ENCODE results near the gene COP1. TPM values are rescaled to one million over a fixed set of nuclear protein-coding genes. Genes with fewer than 3 reads are reported as not detected.

The COP1 gene
- total and polyA plus RNA-seq, 10 of the 15 experiments (the other 5 are each of a cell fraction or from before 2014, with no cell fraction given): 17.7 to 49.9 (median 38.7) TPM

- no peak for DNase-seq (ENCODE audit: low read depth, low spot score)
- no peaks in the 10 kb centered on the region for H3K79me2 ChIP-seq (ENCODE audit: control insufficient read depth, insufficient read depth, low read length)
- no TSS peak for BruUV-seq (replicated peaks)
- in situ Hi-C loops (cut with MboI): no loop called here
- H3K27me3 ChIP-seq (replicated peaks in 1 of 2; ENCODE audit: control insufficient read depth in 2 of 2, insufficient read depth in 2 of 2, low read length in 1 of 2): no peaks in the 10 kb centered on the region
- no peak for FAIRE-seq
- H4K20me1 ChIP-seq (ENCODE audit: control insufficient read depth, insufficient read depth): no peaks in the 10 kb centered on the region
- H2AFZ ChIP-seq (ENCODE audit: control insufficient read depth, low read depth, low read length): no peak overlapping the region
- peaks cover 7% of the 10 kb centered on the region; the same call in 2 of the 3 replicates for H3K9me3 ChIP-seq (replicated peaks; ENCODE audit: control insufficient read depth, insufficient read depth, low read length)
- no peak for TF ChIP-seq FOXK2 (IDR thresholded peaks at IDR 0.05)
- no peak for TF ChIP-seq TCF3 (IDR thresholded peaks at IDR 0.05; ENCODE audit: borderline replicate concordance, insufficient read depth, low read depth, low read length)
- TF ChIP-seq NR2C2 (IDR thresholded peaks at IDR 0.05; ENCODE audit: borderline replicate concordance, control insufficient read depth, insufficient read length, low read depth): no peak
- no peak overlapping the region for H3K9ac ChIP-seq (ENCODE audit: control insufficient read depth, insufficient read depth, low read length)
- H3K27ac ChIP-seq (ENCODE audit: control insufficient read depth, insufficient read depth): no peak overlapping the region
- no peak overlapping the region for H3K4me2 ChIP-seq (ENCODE audit: control insufficient read depth, insufficient read depth)
- ChIA-PET CTCF (interaction anchor here (0.6 to 2.2 kb wide), 8 partner anchors 11 to 187 kb away, joined by 3 to 6 read pairs (median 3); no protein-coding TSS in a partner anchor), POLR2A (no interaction called here), SMC1A (ENCODE audit: uncharacterized antibody, unreplicated experiment) (interaction anchor here (1.1 to 1.5 kb wide), 2 partner anchors 11 to 89 kb away, joined by 3 to 4 read pairs; partner anchors contain the start of gene COP1), RAD21 (ENCODE audit: unreplicated experiment) (no interaction called here)
- ATAC-seq: no peak
- H3K4me1 ChIP-seq (ENCODE audit: control insufficient read depth, insufficient read depth, low read length): no peaks in the 10 kb centered on the region
- intact Hi-C loops (cut with micrococcal nuclease; ENCODE audit: unreplicated experiment): loop anchor here (2.0 to 10.0 kb wide), 2 partner anchors 88 to 346 kb away; partner anchors contain the start of genes COP1 and PAPPA2
- H3K4me3 ChIP-seq: no peak overlapping the region
- peaks cover 0 to 11% of the 10 kb centered on the region in 2 experiments; a peak in 1 of 4 replicates for H3K36me3 ChIP-seq (ENCODE audit: control insufficient read depth in 2 of 2, insufficient read depth in 2 of 2, low read length in 1 of 2)
Observed at GRCh38 chr1:176118985-176119384, 88.1 kb downstream of the COP1 start.

- in situ Hi-C loops (cut with MboI) (no loop called here), intact Hi-C loops (cut with micrococcal nuclease; ENCODE audit: unreplicated experiment) (loop anchor here (10.0 kb wide), 1 partner anchor 353 kb away; the partner anchor contains the start of gene PAPPA2)
- no TSS peak for BruUV-seq (replicated peaks)
- RAD21 ChIA-PET (ENCODE audit: unreplicated experiment): interaction anchor here (0.7 kb wide), 1 partner anchor 772 kb away, joined by 4 read pairs; no protein-coding TSS in a partner anchor
- no peak for FAIRE-seq
- H3K36me3 ChIP-seq (ENCODE audit: control insufficient read depth in 2 of 2, insufficient read depth in 2 of 2, low read length in 1 of 2): peaks cover 0 to 11% of the 10 kb centered on the region in 2 experiments; a peak in 1 of 4 replicates
- DNase-seq (ENCODE audit: low read depth, low spot score): no peak
- no peak overlapping the region for H2AFZ ChIP-seq (ENCODE audit: control insufficient read depth, low read depth, low read length)
- SMC1A ChIA-PET (ENCODE audit: uncharacterized antibody, unreplicated experiment): no interaction called here
- no peak overlapping the region for H3K9ac ChIP-seq (ENCODE audit: control insufficient read depth, insufficient read depth, low read length)
- no peak overlapping the region for H3K4me3 ChIP-seq
- CTCF ChIA-PET: interaction anchor here (0.6 kb wide), 1 partner anchor 39 kb away, joined by 3 read pairs; no protein-coding TSS in a partner anchor
- POLR2A ChIA-PET: no interaction called here
- no peaks in the 10 kb centered on the region for H3K79me2 ChIP-seq (ENCODE audit: control insufficient read depth, insufficient read depth, low read length)
- H3K9me3 ChIP-seq (replicated peaks; ENCODE audit: control insufficient read depth, insufficient read depth, low read length): no peaks in the 10 kb centered on the region
- H3K4me1 ChIP-seq (ENCODE audit: control insufficient read depth, insufficient read depth, low read length): no peaks in the 10 kb centered on the region
- H3K27me3 ChIP-seq (replicated peaks in 1 of 2; ENCODE audit: control insufficient read depth in 2 of 2, insufficient read depth in 2 of 2, low read length in 1 of 2): no peaks in the 10 kb centered on the region
- ATAC-seq: no peak
- H3K4me2 ChIP-seq (ENCODE audit: control insufficient read depth, insufficient read depth): no peak overlapping the region
- no peak overlapping the region for H3K27ac ChIP-seq (ENCODE audit: control insufficient read depth, insufficient read depth)
- no peaks in the 10 kb centered on the region for H4K20me1 ChIP-seq (ENCODE audit: control insufficient read depth, insufficient read depth)
- WGBS (ENCODE audit: insufficient coverage, insufficient replicate concordance, low lambda C conversion rate, missing lambda C conversion rate): 100% methylated on average over 1 of the region's 1 CpG
- TF ChIP-seq CBFB (IDR thresholded peaks at IDR 0.05; ENCODE audit: low read depth) (no peak), ETV6 (conservative IDR thresholded peaks at IDR 0.05 in 1 of 2, IDR thresholded peaks at IDR 0.05 in 1 of 2; ENCODE audit: borderline replicate concordance in 1 of 2, low read depth in 1 of 2) (no peak), NR2C2 (IDR thresholded peaks at IDR 0.05; ENCODE audit: borderline replicate concordance, control insufficient read depth, insufficient read length, low read depth) (no peak), KLF5 (IDR thresholded peaks at IDR 0.05; ENCODE audit: partially characterized antibody) (no peak), ZNF24 (IDR thresholded peaks at IDR 0.05) (no peak), SMARCA5 (IDR thresholded peaks at IDR 0.05) (no peak), E2F4 (IDR thresholded peaks at IDR 0.05; ENCODE audit: low read depth, low read length) (no peak), ZNF384 (IDR thresholded peaks at IDR 0.05; ENCODE audit: borderline replicate concordance, low read depth, low read length) (no peak), RB1 (IDR thresholded peaks at IDR 0.05; ENCODE audit: borderline replicate concordance) (no peak), RAD21 (IDR thresholded peaks at IDR 0.05; ENCODE audit: insufficient read depth, low read depth, low read length) (no peak), PRDM15 (CRISPR knock-in tag; IDR thresholded peaks at IDR 0.05) (no peak)
Observed at GRCh38 chr1:176111835-176112234, 95.3 kb downstream of the COP1 start.
